ENCODE results near the gene KXD1. TPM values are rescaled to one million over a fixed set of nuclear protein-coding genes. Genes with fewer than 3 reads are reported as not detected.

KXD1 gene
- total RNA-seq, 1 donor from 2014 or later: 68.3 TPM

DNA sequence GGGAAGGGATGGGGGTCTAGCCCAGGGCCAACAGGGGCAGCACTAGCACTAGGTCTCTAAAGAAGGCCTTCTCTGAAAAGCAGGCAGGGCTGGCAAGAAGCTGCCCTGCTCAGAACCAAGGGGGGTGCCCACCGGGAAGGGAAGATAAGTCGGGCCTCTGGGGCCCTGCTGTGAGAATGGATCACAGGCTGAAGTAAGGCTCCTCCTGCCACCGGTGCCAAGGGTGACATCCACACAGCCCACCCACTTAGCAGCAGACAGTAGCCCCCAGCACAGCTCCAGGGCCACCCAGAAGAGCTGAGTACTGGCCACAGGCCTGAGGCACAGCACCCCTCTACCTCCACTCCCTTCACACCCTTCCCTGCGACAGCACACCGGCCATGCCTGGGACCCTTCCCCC is 41.7 kb upstream of the KXD1 start:
- Histone ChIP-seq H3K9me3 (no peaks in the 10 kb centered on the region), H3K36me3 (no peaks in the 10 kb centered on the region), H3K4me3 (no peak overlapping the region), H3K4me1 (peaks cover 55% of the 10 kb centered on the region), H3K27ac (peak overlapping the region; percentile 17), H3K27me3 (no peaks in the 10 kb centered on the region)
- intact Hi-C loops (cut with DNase I): no loop called here
- no peak for TF ChIP-seq CTCF (IDR thresholded peaks at IDR 0.05)
- no peak for DNase-seq
- ATAC-seq: no peak

GRCh38 chr19:18517606-18518005 is 40.1 kb upstream of the KXD1 start:
- Histone ChIP-seq H3K27me3 (no peaks in the 10 kb centered on the region), H3K4me3 (no peak overlapping the region), H3K9me3 (no peaks in the 10 kb centered on the region), H3K36me3 (no peaks in the 10 kb centered on the region), H3K27ac (no peak overlapping the region), H3K4me1 (peaks cover 55% of the 10 kb centered on the region)
- ATAC-seq (no peak), DNase-seq (no peak)
- intact Hi-C loops (cut with DNase I): no loop called here
- TF ChIP-seq CTCF (IDR thresholded peaks at IDR 0.05): no peak

- Histone ChIP-seq H3K27me3 (no peaks in the 10 kb centered on the region), H3K4me3 (no peak overlapping the region), H3K9me3 (no peaks in the 10 kb centered on the region), H3K27ac (peak overlapping the region; percentile 97), H3K36me3 (no peaks in the 10 kb centered on the region), H3K4me1 (peaks cover 51% of the 10 kb centered on the region)
- intact Hi-C loops (cut with DNase I): no loop called here
- no peak for TF ChIP-seq CTCF (IDR thresholded peaks at IDR 0.05)
- ATAC-seq: no peak
- DNase-seq: no peak
These were observed 39.0 kb upstream of the KXD1 start for GRCh38 chr19:18518639-18519038.

DNA sequence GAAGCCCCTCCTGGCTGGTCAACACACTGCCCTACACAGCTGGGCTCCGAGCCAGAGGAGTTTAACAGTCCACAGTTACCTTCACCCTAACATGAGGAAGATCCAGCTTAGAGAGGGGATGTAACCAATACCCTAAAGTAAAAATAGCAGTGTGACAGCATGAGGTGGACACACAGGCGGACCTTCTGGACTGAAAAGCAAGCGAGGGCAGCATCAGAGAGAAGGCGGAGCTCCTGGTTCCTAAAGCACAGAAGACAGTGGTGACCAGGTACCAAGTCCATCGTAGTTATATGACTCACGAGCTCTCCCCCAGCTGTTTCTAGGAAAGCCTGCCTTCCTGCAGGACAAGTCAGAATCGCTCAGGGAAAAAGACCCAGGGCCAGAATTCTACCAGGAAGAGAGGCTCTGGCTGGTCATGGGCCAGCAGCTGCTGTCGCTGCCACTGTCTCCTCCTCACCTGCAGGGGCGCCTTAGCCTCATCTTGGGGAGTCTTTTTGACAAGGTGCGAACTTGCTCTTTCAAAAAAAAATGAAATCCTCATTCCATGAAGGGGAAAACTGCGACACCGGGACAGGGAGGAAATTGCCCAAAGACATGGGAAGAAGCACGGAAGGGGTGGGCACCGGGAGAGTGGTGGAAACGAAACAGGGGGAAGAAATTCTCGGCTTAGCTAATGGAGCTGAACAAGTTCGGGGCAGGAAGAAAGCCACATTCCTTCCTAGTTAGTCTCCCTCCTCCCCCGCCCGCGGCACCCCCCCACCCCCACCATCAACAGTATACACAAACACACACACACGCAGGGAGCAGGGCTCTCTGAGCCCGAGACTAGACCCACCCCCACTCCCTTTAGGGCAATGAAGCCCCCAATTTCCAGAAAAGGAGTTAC is 37.5 kb upstream of the KXD1 start:
- TF ChIP-seq CTCF (IDR thresholded peaks at IDR 0.05): peak; percentile 72
- H3K36me3 ChIP-seq: no peaks in the 10 kb centered on the region
- DNase-seq (peak; percentile 83), ATAC-seq (peak; percentile 6)
- intact Hi-C loops (cut with DNase I): no loop called here
- H3K9me3 ChIP-seq: no peaks in the 10 kb centered on the region
- no peaks in the 10 kb centered on the region for H3K27me3 ChIP-seq
- H3K4me3 ChIP-seq: peak overlapping the region; percentile 97
- peaks cover 37% of the 10 kb centered on the region for H3K4me1 ChIP-seq
- peak overlapping the region; percentile 97 for H3K27ac ChIP-seq

GRCh38 chr19:18520848-18521691 is 36.6 kb upstream of the KXD1 start:
- Histone ChIP-seq H3K4me3 (peak overlapping the region; percentile 97), H3K4me1 (peaks cover 29% of the 10 kb centered on the region), H3K36me3 (no peaks in the 10 kb centered on the region), H3K27me3 (no peaks in the 10 kb centered on the region), H3K9me3 (no peaks in the 10 kb centered on the region), H3K27ac (peak overlapping the region; percentile 97)
- TF ChIP-seq CTCF (IDR thresholded peaks at IDR 0.05): no peak
- no peak for ATAC-seq
- intact Hi-C loops (cut with DNase I): no loop called here
- DNase-seq: peak; percentile 77
